Head of caudate nucleus (tissue), 42 donors: ENCODE results near the gene DLD.
"Not testable (repeated sequence)": the region's sequence is repeated elsewhere in the genome, so short reads cannot be mapped to it uniquely, and the experiment has no call there.

Experiments used
- DNase-seq, 42 donors: peaks; one replicate each; pipeline versions ENCODE4 v3.0.0 to v3.0.0-alpha.2; 2020 to 2021; ENCODE audit warnings: mixed read lengths in 7 of 42
- intact Hi-C: fragments of 100-400 bp; cut with DNase I; formaldehyde crosslinking; loops from one replicate; pipeline ENCODE4 v1.15.0; 2022

DLD gene

GRCh38 chr7:107870427-107871000 lies 20.5 kb upstream of the DLD start:
- no peak for DNase-seq
- intact Hi-C loops, result no loop called here

- DNase-seq, result no peak
- intact Hi-C loops, result no loop called here
Measured at GRCh38 chr7:107874111-107874510, 16.9 kb upstream of the DLD start.

- peak in 27 of 42 donors; percentile 26 to 78 (median 51) for DNase-seq
- intact Hi-C loops, result no loop called here
Measured at GRCh38 chr7:107874605-107875446, 16.2 kb upstream of the DLD start.

GRCh38 chr7:107876916-107877315 lies 14.1 kb upstream of the DLD start:
- DNase-seq, result no peak
- intact Hi-C loops, result loop anchor here (2.0 kb wide), 1 partner anchor 134 kb away; no protein-coding TSS in a partner anchor

- DNase-seq, result no peak
- intact Hi-C loops, result loop anchor here (2.0 kb wide), 1 partner anchor 135 kb away; no protein-coding TSS in a partner anchor
Measured at GRCh38 chr7:107877731-107878382, 13.1 kb upstream of the DLD start.

- DNase-seq, result no peak
- intact Hi-C loops, result no loop called here
Measured at GRCh38 chr7:107878636-107879035, 12.3 kb upstream of the DLD start.

GRCh38 chr7:107879400-107880035 lies 11.5 kb upstream of the DLD start:
- DNase-seq, result peak in 33 of 42 donors; percentile 18 to 75 (median 52)
- intact Hi-C loops, result no loop called here

GRCh38 chr7:107882766-107883165 lies 8.2 kb upstream of the DLD start:
- intact Hi-C loops, result no loop called here
- DNase-seq, result no peak

- DNase-seq, result no peak
- intact Hi-C loops, result no loop called here
Measured at GRCh38 chr7:107884066-107884818, 6.7 kb upstream of the DLD start.

- intact Hi-C loops, DNase-seq: not testable (repeated sequence)
Measured at GRCh38 chr7:107887827-107888226, 3.2 kb upstream of the DLD start.

GRCh38 chr7:107889992-107890391 lies 991 bp upstream of the DLD start:
- intact Hi-C loops, result no loop called here
- DNase-seq, result no peak

- peak in 3 of 42 donors; percentile 5 to 48 (median 28) for DNase-seq
Measured at GRCh38 chr7:107890493-107890961, 456 bp upstream of the DLD start.

GRCh38 chr7:107891636-107892366 lies 818 bp downstream of the DLD start:
- intact Hi-C loops, result no loop called here
- no peak for DNase-seq

More at GRCh38 chr7:107890493-107890961, 456 bp upstream of the DLD start:
- intact Hi-C loops, result no loop called here

- intact Hi-C loops, DNase-seq: not testable (repeated sequence)
Measured at GRCh38 chr7:107892367-107892741, 1.4 kb downstream of the DLD start.

GRCh38 chr7:107898997-107899594 lies 8.1 kb downstream of the DLD start:
- no peak for DNase-seq
- intact Hi-C loops, result no loop called here

GRCh38 chr7:107900496-107901015 lies 9.6 kb downstream of the DLD start:
- intact Hi-C loops, result no loop called here

GRCh38 chr7:107902381-107902780 lies 11.4 kb downstream of the DLD start:
- intact Hi-C loops, result no loop called here

More at GRCh38 chr7:107900496-107901015, 9.6 kb downstream of the DLD start:
- no peak for DNase-seq

More at GRCh38 chr7:107902381-107902780, 11.4 kb downstream of the DLD start:
- no peak for DNase-seq
